A673 (cell line): ENCODE results near the gene POU2F2.

ENCODE experiments used
- EZH2 ChIP-seq: fragments of 200-600 bp; sonication (generic); IDR thresholded peaks from 2 replicates; pipeline ENCODE4 v1.6.1; 2017; ENCODE audit warnings: borderline replicate concordance, low read depth, mild to moderate bottlenecking, mixed read lengths, antibody characterized with exemption, low read length; ENCODE audit not compliant: poor library complexity, severe bottlenecking
- TF ChIP-seq, protein P1 (sequence below): fragments of 300-800, 200-600 bp; sonication (generic); conservative IDR thresholded peaks from 2 replicates; pipeline ENCODE4 v1.5.1; 2017; ENCODE audit warnings: low read depth, mild to moderate bottlenecking, antibody characterized with exemption, low read length, moderate library complexity, mixed read lengths

DNA sequence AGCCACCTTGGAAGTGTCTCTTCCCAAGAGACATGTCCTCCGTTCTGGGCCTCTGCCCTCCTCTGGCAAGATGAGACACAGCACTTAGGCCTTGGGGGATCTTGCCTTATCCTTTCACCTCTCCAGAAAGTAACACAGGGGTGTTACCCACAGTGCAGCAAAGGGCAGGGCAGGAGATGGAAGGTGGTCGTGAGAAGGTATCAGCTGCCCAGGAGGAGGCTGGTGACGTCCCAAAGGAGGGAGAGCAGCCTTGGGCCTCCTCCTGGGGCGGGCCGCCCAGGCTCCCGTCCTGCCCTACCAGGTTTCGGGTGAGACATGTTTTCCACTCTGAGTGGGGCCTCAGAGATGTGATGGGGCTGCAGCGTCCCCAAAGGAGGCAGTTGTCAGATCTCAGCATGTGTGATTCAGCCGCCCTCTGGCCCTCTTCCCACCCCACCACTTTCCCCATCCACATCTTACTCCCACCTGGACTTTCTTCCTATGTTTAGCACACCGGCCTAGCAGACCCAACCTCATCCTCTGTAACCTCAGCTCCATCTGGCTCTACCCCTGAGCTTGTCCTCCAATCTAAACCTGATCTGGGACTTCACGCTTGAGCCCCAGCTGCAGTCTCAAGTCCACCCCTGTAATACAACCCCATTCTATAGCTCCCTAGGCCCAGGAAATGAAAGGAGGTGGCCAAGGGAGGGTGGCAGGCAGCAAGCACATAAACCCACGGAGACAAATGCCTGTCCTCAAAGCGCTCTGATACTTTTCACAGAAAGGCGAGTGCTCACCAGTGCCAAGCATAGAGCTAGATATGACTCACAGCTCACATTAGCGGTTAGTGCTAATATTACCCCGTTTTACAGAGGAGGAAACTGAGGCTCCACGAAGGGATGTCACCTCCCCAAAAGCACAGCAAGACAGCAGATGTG, 9.3 kb downstream of the POU2F2 start:
- TF ChIP-seq, protein P1, sequence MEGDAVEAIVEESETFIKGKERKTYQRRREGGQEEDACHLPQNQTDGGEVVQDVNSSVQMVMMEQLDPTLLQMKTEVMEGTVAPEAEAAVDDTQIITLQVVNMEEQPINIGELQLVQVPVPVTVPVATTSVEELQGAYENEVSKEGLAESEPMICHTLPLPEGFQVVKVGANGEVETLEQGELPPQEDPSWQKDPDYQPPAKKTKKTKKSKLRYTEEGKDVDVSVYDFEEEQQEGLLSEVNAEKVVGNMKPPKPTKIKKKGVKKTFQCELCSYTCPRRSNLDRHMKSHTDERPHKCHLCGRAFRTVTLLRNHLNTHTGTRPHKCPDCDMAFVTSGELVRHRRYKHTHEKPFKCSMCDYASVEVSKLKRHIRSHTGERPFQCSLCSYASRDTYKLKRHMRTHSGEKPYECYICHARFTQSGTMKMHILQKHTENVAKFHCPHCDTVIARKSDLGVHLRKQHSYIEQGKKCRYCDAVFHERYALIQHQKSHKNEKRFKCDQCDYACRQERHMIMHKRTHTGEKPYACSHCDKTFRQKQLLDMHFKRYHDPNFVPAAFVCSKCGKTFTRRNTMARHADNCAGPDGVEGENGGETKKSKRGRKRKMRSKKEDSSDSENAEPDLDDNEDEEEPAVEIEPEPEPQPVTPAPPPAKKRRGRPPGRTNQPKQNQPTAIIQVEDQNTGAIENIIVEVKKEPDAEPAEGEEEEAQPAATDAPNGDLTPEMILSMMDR: no peak
- TF ChIP-seq EZH2: no peak
